KOPT-K1 (cell line): Measurements from ENCODE around the gene PSMD3.

ENCODE experiments used
- H3K27ac ChIP-seq: fragments of 200-600 bp; sonication (generic); 2 replicates; pipeline ENCODE4 v1.5.1; 2016; ENCODE audit warnings: antibody characterized with exemption, mild to moderate bottlenecking, low read depth, low read length; ENCODE audit not compliant: poor library complexity, severe bottlenecking
- H3K36me3 ChIP-seq: fragments of 200-600 bp; sonication (generic); 2 replicates; pipeline ENCODE4 v1.5.1; 2017; ENCODE audit warnings: antibody characterized with exemption, mild to moderate bottlenecking, low read length, moderate library complexity; ENCODE audit not compliant: insufficient read depth
- H3K9me3 ChIP-seq: fragments of 200-600 bp; sonication (generic); 2 replicates; pipeline ENCODE4 v1.5.1; 2017; ENCODE audit warnings: antibody characterized with exemption, low read length, mild to moderate bottlenecking; ENCODE audit not compliant: insufficient read depth, poor library complexity, severe bottlenecking

Gene PSMD3

GRCh38 chr17:39972271-39972670 lies 8.3 kb upstream of the PSMD3 start:
- no peak overlapping the region for H3K27ac ChIP-seq
- no peaks in the 10 kb centered on the region for H3K9me3 ChIP-seq
- H3K36me3 ChIP-seq: no peaks in the 10 kb centered on the region

- Histone ChIP-seq H3K27ac (no peak overlapping the region), H3K36me3 (no peaks in the 10 kb centered on the region), H3K9me3 (no peaks in the 10 kb centered on the region)
Observed at GRCh38 chr17:39973496-39973895, 7.1 kb upstream of the PSMD3 start.

- Histone ChIP-seq H3K36me3 (no peaks in the 10 kb centered on the region), H3K27ac (no peak overlapping the region), H3K9me3 (no peaks in the 10 kb centered on the region)
Observed at GRCh38 chr17:39974433-39974832, 6.2 kb upstream of the PSMD3 start.

- Histone ChIP-seq H3K9me3 (no peaks in the 10 kb centered on the region), H3K27ac (no peak overlapping the region), H3K36me3 (no peaks in the 10 kb centered on the region)
Observed at GRCh38 chr17:39975801-39976200, 4.8 kb upstream of the PSMD3 start.

- H3K27ac ChIP-seq: no peak overlapping the region
- peaks cover 12% of the 10 kb centered on the region for H3K36me3 ChIP-seq
- no peaks in the 10 kb centered on the region for H3K9me3 ChIP-seq
Observed at GRCh38 chr17:39979016-39979670, 1.5 kb upstream of the PSMD3 start.

- peaks cover 20% of the 10 kb centered on the region for H3K36me3 ChIP-seq
- peak overlapping the region; percentile 83 for H3K27ac ChIP-seq
- no peaks in the 10 kb centered on the region for H3K9me3 ChIP-seq
Observed at GRCh38 chr17:39979893-39980350, 685 bp upstream of the PSMD3 start.

GRCh38 chr17:39981207-39981741 lies 667 bp downstream of the PSMD3 start:
- H3K27ac ChIP-seq: peak overlapping the region; percentile 83
- H3K9me3 ChIP-seq: no peaks in the 10 kb centered on the region
- H3K36me3 ChIP-seq: peaks cover 33% of the 10 kb centered on the region

GRCh38 chr17:39981766-39982375 lies 1.3 kb downstream of the PSMD3 start:
- peak overlapping the region; percentile 83 for H3K27ac ChIP-seq
- H3K36me3 ChIP-seq: peaks cover 39% of the 10 kb centered on the region
- H3K9me3 ChIP-seq: no peaks in the 10 kb centered on the region

- H3K36me3 ChIP-seq: peaks cover 100% of the 10 kb centered on the region
- no peak overlapping the region for H3K27ac ChIP-seq
- H3K9me3 ChIP-seq: no peaks in the 10 kb centered on the region
Observed at GRCh38 chr17:39988206-39988810, 7.7 kb downstream of the PSMD3 start.

- Histone ChIP-seq H3K36me3 (peaks cover 97% of the 10 kb centered on the region), H3K9me3 (no peaks in the 10 kb centered on the region), H3K27ac (no peak overlapping the region)
Observed at GRCh38 chr17:39994448-39994847, 13.8 kb downstream of the PSMD3 start.

GRCh38 chr17:39995438-39995837 lies 14.8 kb downstream of the PSMD3 start:
- no peak overlapping the region for H3K27ac ChIP-seq
- peaks cover 87% of the 10 kb centered on the region for H3K36me3 ChIP-seq
- no peaks in the 10 kb centered on the region for H3K9me3 ChIP-seq

- no peaks in the 10 kb centered on the region for H3K9me3 ChIP-seq
- no peak overlapping the region for H3K27ac ChIP-seq
- peaks cover 80% of the 10 kb centered on the region for H3K36me3 ChIP-seq
Observed at GRCh38 chr17:39996162-39996561, 15.6 kb downstream of the PSMD3 start.

GRCh38 chr17:39996800-39997199 lies 16.2 kb downstream of the PSMD3 start:
- Histone ChIP-seq H3K9me3 (no peaks in the 10 kb centered on the region), H3K36me3 (peaks cover 73% of the 10 kb centered on the region), H3K27ac (no peak overlapping the region)

- Histone ChIP-seq H3K27ac (no peak overlapping the region), H3K36me3 (peaks cover 66% of the 10 kb centered on the region), H3K9me3 (no peaks in the 10 kb centered on the region)
Observed at GRCh38 chr17:39997543-39997942, 16.9 kb downstream of the PSMD3 start.

GRCh38 chr17:39999067-39999466 lies 18.5 kb downstream of the PSMD3 start:
- Histone ChIP-seq H3K27ac (no peak overlapping the region), H3K36me3 (peaks cover 51% of the 10 kb centered on the region), H3K9me3 (no peaks in the 10 kb centered on the region)
